ENCODE data around the gene DOLPP1. TPM values are rescaled to one million over a fixed set of nuclear protein-coding genes. Genes with fewer than 3 reads are reported as not detected.

DOLPP1 gene
- total and polyA plus RNA-seq, 2 of the 13 experiments (the other 11 are each of a cell fraction or from before 2014, with no cell fraction given), result 21.0 to 34.1 TPM

GRCh38 chr9:129080601-129081387 lies at the start of gene DOLPP1 (continued):
- TF ChIP-seq HOMEZ (CRISPR knock-in tag; IDR thresholded peaks at IDR 0.05; ENCODE audit: low read depth) (no peak; the same call in 1 of the 2 replicates), KDM1A (CRISPR knock-in tag; IDR thresholded peaks at IDR 0.05) (no peak), NAIF1 (CRISPR knock-in tag; IDR thresholded peaks at IDR 0.05; ENCODE audit: borderline replicate concordance) (no peak), KAT2B (IDR thresholded peaks at IDR 0.05; ENCODE audit: borderline replicate concordance, low read depth, low read length) (no peak), GATA4 (IDR thresholded peaks at IDR 0.05; ENCODE audit: borderline replicate concordance, low read depth) (no peak; the same call in 1 of the 2 replicates), ZNF790 (CRISPR knock-in tag; IDR thresholded peaks at IDR 0.05; ENCODE audit: borderline replicate concordance) (no peak), CREB1 (IDR thresholded peaks at IDR 0.05) (peak; percentile 79), CREB1 (CRISPR knock-in tag; IDR thresholded peaks at IDR 0.05) (peak; percentile 79), MYNN (CRISPR knock-in tag; IDR thresholded peaks at IDR 0.05; ENCODE audit: low read depth) (no peak), HMG20B (CRISPR knock-in tag; conservative IDR thresholded peaks at IDR 0.05) (no peak), BRD4 (CRISPR knock-in tag; IDR thresholded peaks at IDR 0.05) (no peak), ZBTB42 (CRISPR knock-in tag; IDR thresholded peaks at IDR 0.05) (0 out of 2 replicates have a peak, but pooled peaks have one; percentile 52), ZNF557 (CRISPR knock-in tag; IDR thresholded peaks at IDR 0.05) (no peak), ZBTB40 (IDR thresholded peaks at IDR 0.05) (no peak), ZBTB40 (CRISPR knock-in tag; IDR thresholded peaks at IDR 0.05) (0 out of 2 replicates have a peak, but pooled peaks have one; percentile 16), SP2 (CRISPR knock-in tag; IDR thresholded peaks at IDR 0.05) (peak; percentile 96), ZBTB14 (CRISPR knock-in tag; IDR thresholded peaks at IDR 0.05) (peak; percentile 35; the same call in 1 of the 2 replicates), ZNF644 (CRISPR knock-in tag; IDR thresholded peaks at IDR 0.05; ENCODE audit: low read depth) (no peak), SNRNP70 (IDR thresholded peaks at IDR 0.05; ENCODE audit: low read depth, low read length) (no peak), GABPB1 (CRISPR knock-in tag; IDR thresholded peaks at IDR 0.05) (peak; percentile 71; the same call in 1 of the 2 replicates)

Data from HepG2 (cell line).